GM21619 (cell line): Measurements from ENCODE around the gene YY1AP1.
"Not testable (repeated sequence)": the region's sequence is repeated elsewhere in the genome, so short reads cannot be mapped to it uniquely, and the experiment has no call there.

Source experiments
- ATAC-seq: cut with Tn5 transposase; IDR thresholded peaks from one replicate; pipeline ENCODE4 v1.9.1; 2021; ENCODE audit not compliant: unreplicated experiment

The YY1AP1 gene

DNA sequence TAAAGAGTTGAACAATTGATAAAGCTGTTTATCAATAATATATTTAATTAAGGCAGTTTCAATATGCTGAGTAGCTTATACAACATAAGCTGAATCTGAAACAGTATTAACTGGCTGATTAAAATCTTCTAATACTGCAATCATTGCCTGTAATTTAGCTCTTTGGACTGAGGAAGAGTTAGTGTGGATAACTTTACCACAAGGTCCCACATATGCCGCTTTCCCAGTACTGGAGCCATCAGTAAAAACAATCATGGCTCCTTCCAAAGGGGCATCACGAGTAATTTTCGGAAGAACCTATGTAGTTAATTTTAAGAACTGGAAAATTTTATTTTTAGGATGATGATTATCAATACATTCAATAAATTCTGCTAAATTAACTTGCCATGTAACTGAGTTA lies 7.0 kb upstream of the YY1AP1 start:
- no peak for ATAC-seq

- ATAC-seq = no peak
Observed at GRCh38 chr1:155695072-155695471, 6.5 kb upstream of the YY1AP1 start.

DNA sequence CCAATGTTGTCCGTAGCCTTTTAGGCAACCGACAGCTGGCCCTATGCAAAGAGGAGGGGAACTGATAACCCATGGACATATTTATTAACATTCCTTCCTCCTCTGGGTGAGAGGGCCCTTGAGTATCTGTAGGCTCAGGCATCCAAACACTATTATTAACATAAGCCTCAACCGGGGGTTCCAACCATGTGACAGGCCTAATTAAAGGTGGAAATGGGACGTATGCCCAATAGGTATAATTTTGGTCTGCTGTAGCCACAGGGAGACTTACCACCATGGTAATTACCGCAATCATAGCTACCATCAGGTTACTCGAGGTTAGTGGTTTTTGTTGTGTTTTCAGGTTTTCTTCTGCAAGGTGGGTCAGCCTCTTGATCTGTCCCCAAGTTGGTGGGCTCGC lies 5.6 kb upstream of the YY1AP1 start:
- ATAC-seq = no peak

DNA sequence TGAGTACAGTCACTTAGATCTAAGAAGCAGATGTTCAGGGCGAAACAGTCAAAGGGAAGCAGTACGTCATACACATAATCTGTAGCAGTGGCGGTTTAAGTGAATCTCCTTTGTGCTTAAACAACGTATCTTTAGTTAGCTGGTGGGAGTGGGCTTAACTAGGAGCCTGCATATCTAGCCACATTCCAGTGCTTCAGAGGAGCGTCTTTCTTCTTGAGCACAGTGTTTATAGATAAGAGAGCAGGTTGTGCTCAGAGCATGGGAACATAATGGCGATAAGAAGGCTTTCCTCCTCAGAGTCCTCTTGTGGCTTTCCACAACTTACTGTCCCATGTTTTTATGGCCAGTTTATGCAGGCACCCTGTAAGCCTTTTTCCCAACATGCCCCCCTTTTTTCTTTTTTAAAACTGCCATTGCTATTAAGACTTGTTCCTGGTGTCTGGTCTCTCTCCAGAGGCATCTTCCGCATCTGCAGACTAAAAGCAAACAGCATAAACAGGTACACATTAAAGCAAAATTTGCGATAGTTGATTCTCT lies 3.5 kb upstream of the YY1AP1 start:
- no peak for ATAC-seq

GRCh38 chr1:155689081-155689607 lies 570 bp upstream of the YY1AP1 start, which contains the start of gene DAP3:
Gene DAP3, plus strand, starts transcription at chr1:155689091. Its CDS starts 20,689 bp downstream, at chr1:155709780.
- ATAC-seq = not testable (repeated sequence)

GRCh38 chr1:155687705-155688323 lies 760 bp downstream of the YY1AP1 start:
- peak; percentile 24 for ATAC-seq

DNA sequence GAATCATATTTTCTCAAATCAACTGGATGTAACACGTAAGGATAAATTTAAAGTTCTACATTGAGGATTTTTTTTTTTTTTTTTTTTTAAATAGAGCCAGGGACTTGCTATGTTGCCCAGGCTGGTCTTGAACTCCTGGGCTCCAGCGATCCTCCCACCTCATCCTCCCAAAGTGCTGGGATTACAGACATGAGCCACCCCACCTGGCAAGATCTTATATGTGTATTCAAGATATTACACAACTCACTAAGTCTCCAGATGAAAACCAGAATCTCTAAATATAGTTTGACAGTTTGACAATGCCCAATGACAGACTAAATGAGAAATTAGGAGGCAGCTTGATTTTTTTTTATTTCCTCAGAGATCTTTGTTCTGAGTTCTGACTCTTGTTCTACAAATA lies 6.8 kb downstream of the YY1AP1 start:
- no peak for ATAC-seq

GRCh38 chr1:155680531-155680930 lies 8.0 kb downstream of the YY1AP1 start:
- no peak for ATAC-seq

GRCh38 chr1:155678992-155679391 lies 9.6 kb downstream of the YY1AP1 start:
- not testable (repeated sequence) for ATAC-seq

GRCh38 chr1:155678027-155678426 lies 10.5 kb downstream of the YY1AP1 start:
- ATAC-seq = no peak

- ATAC-seq = no peak
Observed at GRCh38 chr1:155673003-155673402, 15.6 kb downstream of the YY1AP1 start.

GRCh38 chr1:155671750-155672149 lies 16.8 kb downstream of the YY1AP1 start:
- ATAC-seq = no peak

GRCh38 chr1:155669233-155670162 lies 19.1 kb downstream of the YY1AP1 start:
- no peak for ATAC-seq

DNA sequence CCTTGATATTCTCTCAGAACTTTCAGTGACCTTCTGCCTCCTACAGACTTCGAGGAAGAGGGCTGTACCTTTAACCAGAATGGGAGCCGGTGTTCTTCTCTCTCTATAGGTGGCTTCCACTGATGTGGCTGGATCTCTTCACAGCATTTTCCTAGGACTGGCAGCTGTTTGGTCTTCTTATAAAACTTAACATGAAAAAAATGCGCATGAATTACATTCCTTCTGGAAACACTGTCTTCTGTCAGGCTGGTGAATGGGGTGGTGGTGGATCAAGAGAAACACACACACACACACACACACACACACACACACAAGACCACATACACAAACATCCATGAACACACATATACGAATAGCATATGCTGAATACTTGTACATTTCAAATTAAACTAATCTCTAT lies 27.3 kb downstream of the YY1AP1 start:
- ATAC-seq = not testable (repeated sequence)

DNA sequence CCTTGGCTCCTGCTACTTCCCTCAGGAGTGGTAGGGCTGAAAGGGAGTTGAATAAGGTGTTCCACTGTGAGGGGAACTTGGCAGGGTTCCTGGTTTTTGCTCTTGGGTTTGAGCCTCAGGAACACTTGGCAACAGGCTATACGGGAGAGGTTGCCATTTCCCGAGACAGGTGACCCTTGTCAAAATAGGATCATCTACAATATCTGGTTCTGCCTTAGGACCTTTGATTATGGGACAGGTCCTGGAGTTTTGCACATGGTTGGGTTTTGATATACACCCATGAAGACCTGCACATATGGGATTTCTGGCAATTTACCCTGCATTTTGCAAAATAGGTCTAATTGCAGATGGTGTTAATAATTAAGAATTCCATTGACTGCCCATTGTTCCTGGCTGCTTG lies 31.1 kb downstream of the YY1AP1 start:
- ATAC-seq = no peak

- no peak for ATAC-seq
Observed at GRCh38 chr1:155652951-155653350, 35.6 kb downstream of the YY1AP1 start.

DNA sequence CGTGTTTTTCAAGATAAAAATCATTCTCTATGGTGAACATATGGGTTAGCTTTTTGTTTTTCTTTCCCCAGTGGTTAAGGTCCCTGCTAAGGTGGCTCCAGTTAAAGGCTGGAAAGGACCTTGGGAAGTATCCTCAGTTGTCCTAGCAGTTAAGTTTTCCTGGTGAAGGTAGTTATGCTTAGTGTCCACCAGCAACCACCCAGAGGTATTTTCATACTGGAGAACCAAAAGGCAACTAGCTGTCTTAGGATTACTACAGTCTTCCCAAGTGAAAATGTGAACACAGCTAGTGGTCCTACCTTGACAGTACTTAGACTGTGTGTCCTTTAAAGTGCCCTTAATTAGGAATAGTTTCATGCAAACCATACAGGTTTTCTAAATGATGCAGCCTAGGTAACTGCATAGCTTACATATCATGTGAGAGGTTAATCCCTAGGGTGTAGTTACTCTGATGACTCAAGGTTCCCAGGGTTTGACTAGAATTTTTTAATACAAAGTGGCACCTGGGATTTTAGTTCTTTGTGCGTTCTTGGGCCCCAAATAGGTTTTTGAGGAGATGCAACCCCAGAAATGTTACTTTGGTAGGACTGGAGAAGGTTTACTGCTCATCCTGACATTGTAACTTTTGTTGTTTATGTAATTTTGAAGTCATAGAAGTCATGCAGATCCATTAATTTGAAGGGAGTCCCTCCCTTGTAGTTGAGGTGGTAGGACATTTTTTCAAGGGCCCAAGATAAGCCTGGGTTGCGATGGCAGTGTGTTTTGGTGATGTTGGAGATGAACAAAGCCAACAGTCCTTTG lies 36.5 kb downstream of the YY1AP1 start:
- no peak for ATAC-seq

DNA sequence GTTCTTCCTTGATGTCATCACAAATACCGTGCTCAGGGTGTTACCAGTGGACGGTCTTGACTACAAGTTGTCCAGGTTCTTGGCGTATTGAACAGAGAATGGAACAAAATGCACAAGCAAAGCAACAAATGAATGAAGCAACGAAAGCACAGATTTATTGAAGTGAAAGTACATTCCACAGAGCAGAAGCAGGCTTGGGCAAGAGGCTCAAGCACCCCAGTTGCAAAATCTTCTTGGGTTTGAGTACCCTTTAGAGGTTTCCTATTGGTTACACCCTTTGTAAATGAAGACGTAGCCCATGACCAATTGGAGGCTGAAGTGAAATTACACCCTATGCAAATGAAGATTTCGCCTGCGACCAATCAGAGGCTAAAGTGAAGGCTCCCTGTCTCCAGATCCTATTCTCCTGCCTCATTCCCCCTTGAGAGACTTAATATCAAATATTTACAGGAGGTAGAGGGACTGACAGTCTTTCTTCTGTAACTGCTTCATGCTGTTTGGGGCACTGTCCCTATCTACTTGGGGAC lies 38.3 kb downstream of the YY1AP1 start:
- ATAC-seq = no peak

DNA sequence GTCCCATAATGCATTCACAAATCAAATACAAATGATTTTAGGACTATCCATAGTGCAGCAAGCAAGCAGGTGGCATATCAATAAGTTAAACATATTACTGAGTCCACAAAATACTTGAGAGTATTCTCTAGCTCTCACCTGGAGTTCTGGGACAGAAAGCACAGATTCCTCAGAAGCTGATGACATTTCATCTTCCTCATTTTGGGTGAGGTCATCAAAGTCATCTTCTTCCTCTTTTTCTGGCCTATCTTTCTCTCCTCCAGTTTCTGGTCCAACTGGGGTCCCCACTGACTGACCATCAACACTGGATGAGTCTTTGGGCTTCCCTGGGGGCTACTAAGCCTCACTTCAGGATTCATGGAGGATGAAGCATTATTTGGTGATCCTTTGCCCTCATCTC lies 38.9 kb downstream of the YY1AP1 start:
- ATAC-seq = no peak
